PC-3 (cell line): ENCODE measurements around the gene CRIM1.

Experiments used
- CTCF ChIP-seq: fragments of 300-600 bp; sonication (generic); conservative IDR thresholded peaks from 2 replicates; pipeline ENCODE4 v1.5.1; 2017; ENCODE audit warnings: antibody characterized with exemption, low read depth, mild to moderate bottlenecking, low read length
- EZH2 ChIP-seq: fragments of 300-600 bp; sonication (generic); IDR thresholded peaks from one replicate; pipeline ENCODE4 v1.6.1; 2017; ENCODE audit warnings: antibody characterized with exemption, mild to moderate bottlenecking, low read length; ENCODE audit not compliant: unreplicated experiment
- EZH2phosphoT487 ChIP-seq: fragments of 300-600 bp; sonication (generic); IDR thresholded peaks from 2 replicates; pipeline ENCODE4 v1.6.1; 2018; ENCODE audit warnings: mild to moderate bottlenecking, antibody characterized with exemption, low read length, borderline replicate concordance

GRCh38 chr2:36493306-36493705 lies 137.7 kb downstream of the CRIM1 start:
- TF ChIP-seq CTCF (no peak), EZH2phosphoT487 (no peak), EZH2 (no peak)
